Activated naive CD8-positive, alpha-beta T cell treated with anti-CD3 and anti-CD28 coated beads, Interleukin-2, amount 50 U/mL, for 24 hours (primary cell): ENCODE results near the gene PCDH1.

Source experiments
- ATAC-seq: fragments of 150-1000 bp; cut with Tn5 transposase; one replicate; pipeline ENCODE4 v1.10.0; 2021
- DNase-seq: peaks from one replicate; pipeline ENCODE4 v3.0.0; 2021
- H3K27ac Mint-ChIP-seq: one replicate; pipeline ENCODE4 v1.8.0; 2021; ENCODE audit warnings: mild to moderate bottlenecking, mixed read lengths
- H3K27me3 Mint-ChIP-seq: one replicate; pipeline ENCODE4 v1.8.0; 2021; ENCODE audit warnings: mixed read lengths
- H3K36me3 Mint-ChIP-seq: one replicate; pipeline ENCODE4 v1.8.0; 2021; ENCODE audit warnings: low read depth, mixed read lengths
- H3K4me1 Mint-ChIP-seq: one replicate; pipeline ENCODE4 v1.8.0; 2021; ENCODE audit warnings: mixed read lengths
- H3K4me3 Mint-ChIP-seq: one replicate; pipeline ENCODE4 v1.8.0; 2021; ENCODE audit warnings: mild to moderate bottlenecking, moderate library complexity, mixed read lengths
- H3K9me3 Mint-ChIP-seq: one replicate; pipeline ENCODE4 v1.8.0; 2021; ENCODE audit warnings: mixed read lengths

PCDH1 gene

DNA sequence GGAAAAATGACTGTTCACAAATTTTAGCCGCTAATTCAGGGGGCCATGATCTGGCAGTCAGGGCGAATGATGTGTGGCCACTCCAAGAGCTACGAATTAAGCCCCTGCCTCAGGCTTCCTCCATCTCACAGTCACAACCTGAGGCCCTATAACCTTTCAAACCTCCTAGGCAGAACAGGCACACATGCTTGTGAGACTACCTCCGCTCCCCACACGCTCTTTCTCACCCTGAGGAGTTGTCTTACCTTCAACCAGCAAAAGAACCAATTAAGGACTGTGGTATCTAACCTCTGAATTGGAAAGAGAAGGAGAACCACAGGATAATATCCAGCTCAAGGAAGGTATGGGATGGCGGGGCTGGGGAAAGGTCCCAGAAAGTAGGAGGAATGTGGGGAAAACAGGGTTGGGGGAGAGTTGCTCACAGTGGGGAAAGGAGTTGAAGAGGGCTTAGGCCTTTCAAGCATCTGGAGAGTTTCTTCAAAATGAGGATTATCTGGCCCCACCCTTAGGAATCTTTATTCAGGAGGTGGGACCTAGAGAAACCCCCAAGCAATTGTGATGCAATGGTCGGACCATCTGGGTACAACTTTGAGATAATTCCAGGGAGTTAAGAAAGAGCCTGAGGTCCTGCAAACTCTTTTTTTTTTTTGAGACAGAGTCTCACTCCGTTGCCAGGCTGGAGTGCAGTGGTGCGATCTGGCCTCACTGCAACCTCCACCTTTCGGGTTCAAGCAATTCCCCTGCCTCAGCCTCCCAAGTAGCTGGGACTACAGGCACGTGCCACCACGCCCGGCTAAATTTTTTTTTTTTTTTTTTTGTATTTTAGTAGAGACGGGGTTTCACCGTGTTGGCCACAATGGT is 5.5 kb downstream of the PCDH1 start:
- no peak for DNase-seq
- no peaks in the 10 kb centered on the region for H3K36me3 Mint-ChIP-seq
- no peak for ATAC-seq
- no peak overlapping the region for H3K4me3 Mint-ChIP-seq
- H3K27ac Mint-ChIP-seq: no peak overlapping the region
- H3K27me3 Mint-ChIP-seq: peaks cover 62% of the 10 kb centered on the region
- H3K9me3 Mint-ChIP-seq: no peaks in the 10 kb centered on the region
- peaks cover 7% of the 10 kb centered on the region for H3K4me1 Mint-ChIP-seq

DNA sequence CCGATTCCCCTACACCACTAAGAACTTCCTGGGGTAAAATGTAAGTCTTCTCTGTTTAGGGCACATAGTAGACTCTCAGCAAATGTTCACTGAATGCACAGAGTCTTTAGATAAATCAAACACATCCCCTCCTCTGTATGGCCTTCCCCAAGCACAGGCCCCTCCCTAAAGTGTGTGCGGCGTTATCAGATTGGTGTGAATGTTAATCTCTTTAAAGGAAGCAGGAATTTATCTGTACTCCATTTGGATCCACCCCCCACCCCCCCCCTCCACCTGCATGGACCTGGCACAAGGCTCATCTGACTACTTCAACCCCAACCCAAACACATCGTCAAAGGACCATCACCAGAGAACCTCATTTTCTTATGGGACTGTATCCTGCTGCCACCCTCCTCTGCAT is 6.3 kb downstream of the PCDH1 start:
- DNase-seq (no peak), ATAC-seq (no peak)
- peaks cover 53% of the 10 kb centered on the region for H3K27me3 Mint-ChIP-seq
- no peak overlapping the region for H3K4me3 Mint-ChIP-seq
- no peak overlapping the region for H3K27ac Mint-ChIP-seq
- peaks cover under 1% of the 10 kb centered on the region for H3K4me1 Mint-ChIP-seq
- no peaks in the 10 kb centered on the region for H3K9me3 Mint-ChIP-seq
- no peaks in the 10 kb centered on the region for H3K36me3 Mint-ChIP-seq

DNA sequence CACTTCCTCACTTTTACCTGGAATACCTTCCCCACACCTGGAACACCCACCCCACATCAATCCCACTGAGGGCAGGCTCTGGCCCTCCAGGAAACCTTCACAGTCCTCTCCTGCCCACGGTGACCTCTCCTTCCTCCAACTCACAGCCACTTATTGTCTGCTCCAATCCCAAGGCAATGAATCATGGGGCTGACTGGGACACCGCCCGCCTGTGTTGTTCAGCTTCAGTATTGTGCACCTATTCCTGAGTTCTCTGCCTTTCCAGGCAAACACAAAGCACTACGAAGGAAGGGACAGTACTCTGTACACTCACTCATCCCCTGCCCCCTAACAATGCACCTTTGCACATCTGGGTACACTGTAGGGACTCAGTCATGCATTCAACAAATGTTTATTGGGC is 7.3 kb downstream of the PCDH1 start:
- no peaks in the 10 kb centered on the region for H3K9me3 Mint-ChIP-seq
- no peak overlapping the region for H3K4me3 Mint-ChIP-seq
- H3K27ac Mint-ChIP-seq: no peak overlapping the region
- H3K27me3 Mint-ChIP-seq: peaks cover 49% of the 10 kb centered on the region
- no peak for ATAC-seq
- H3K36me3 Mint-ChIP-seq: no peaks in the 10 kb centered on the region
- no peak for DNase-seq
- no peaks in the 10 kb centered on the region for H3K4me1 Mint-ChIP-seq

DNA sequence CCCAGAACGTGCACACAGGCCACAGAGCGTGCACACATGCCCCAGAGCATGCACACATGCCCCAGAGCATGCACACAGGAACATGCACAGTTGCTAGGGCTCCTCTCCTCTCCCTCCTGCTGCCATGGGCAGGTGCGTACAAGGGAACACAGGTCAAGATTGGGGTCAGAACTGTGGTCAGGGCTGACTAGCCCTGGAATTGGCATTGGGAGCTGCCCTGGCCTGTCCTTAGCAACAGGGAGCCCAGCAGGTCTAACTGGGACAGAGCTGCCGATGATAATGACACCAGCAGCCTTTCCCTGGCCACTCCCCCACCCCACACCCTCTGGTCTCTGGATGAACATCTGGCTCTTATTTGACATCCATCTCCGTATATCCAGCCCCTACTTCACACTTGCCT is 8.0 kb downstream of the PCDH1 start:
- no peak for ATAC-seq
- H3K4me1 Mint-ChIP-seq: no peaks in the 10 kb centered on the region
- no peaks in the 10 kb centered on the region for H3K9me3 Mint-ChIP-seq
- H3K27me3 Mint-ChIP-seq: peaks cover 43% of the 10 kb centered on the region
- no peak overlapping the region for H3K27ac Mint-ChIP-seq
- no peaks in the 10 kb centered on the region for H3K36me3 Mint-ChIP-seq
- H3K4me3 Mint-ChIP-seq: no peak overlapping the region
- no peak for DNase-seq

DNA sequence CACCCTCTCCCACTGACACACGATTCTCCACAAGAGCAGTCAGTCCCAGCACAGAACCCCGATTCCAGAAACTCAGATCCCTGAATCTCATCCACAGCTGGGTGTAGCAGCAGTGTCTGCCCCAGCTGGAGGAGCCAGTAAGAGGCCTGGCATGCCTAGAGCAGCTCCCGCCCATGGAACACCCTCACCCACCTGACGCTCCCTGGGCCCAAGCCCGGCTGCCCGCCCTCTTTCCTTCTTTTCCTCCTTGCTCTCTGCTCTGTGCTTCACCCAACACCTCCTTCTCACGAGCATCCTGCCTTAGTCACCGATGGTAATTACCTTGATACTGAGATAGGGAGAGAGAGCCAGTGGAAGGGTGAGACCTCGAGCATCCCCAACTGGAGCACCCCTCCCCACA is 8.7 kb downstream of the PCDH1 start:
- ATAC-seq (no peak), DNase-seq (no peak)
- H3K27ac Mint-ChIP-seq: no peak overlapping the region

DNA sequence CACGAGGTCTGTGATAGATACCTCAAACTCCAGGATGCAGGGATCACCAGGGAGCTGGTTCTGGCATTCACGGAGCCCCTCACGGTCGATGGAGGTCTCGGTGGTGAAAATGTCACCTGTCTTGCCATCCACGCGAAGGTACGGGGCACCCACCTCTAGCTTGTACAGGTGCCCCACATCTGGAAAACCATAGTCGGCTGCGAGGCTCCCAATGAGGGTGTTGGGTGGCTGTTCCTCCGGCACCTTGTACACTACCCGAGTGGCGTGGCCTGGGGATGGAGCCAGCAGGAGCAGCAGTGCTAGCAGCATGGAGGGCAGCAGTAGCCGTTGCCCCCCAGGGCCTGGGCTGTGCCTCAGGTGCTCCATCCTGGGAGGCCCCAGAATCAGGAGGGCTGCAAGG is 9.2 kb downstream of the PCDH1 start:
- Mint-ChIP-seq H3K4me1 (no peaks in the 10 kb centered on the region), H3K27me3 (peaks cover 31% of the 10 kb centered on the region), H3K36me3 (no peaks in the 10 kb centered on the region), H3K27ac (no peak overlapping the region), H3K4me3 (no peak overlapping the region), H3K9me3 (no peaks in the 10 kb centered on the region)
- ATAC-seq (no peak), DNase-seq (no peak)

More for the DNA sequence above, 8.7 kb downstream of the PCDH1 start:
- Mint-ChIP-seq H3K4me3 (no peak overlapping the region), H3K4me1 (no peaks in the 10 kb centered on the region), H3K9me3 (no peaks in the 10 kb centered on the region), H3K36me3 (no peaks in the 10 kb centered on the region), H3K27me3 (peaks cover 36% of the 10 kb centered on the region)

DNA sequence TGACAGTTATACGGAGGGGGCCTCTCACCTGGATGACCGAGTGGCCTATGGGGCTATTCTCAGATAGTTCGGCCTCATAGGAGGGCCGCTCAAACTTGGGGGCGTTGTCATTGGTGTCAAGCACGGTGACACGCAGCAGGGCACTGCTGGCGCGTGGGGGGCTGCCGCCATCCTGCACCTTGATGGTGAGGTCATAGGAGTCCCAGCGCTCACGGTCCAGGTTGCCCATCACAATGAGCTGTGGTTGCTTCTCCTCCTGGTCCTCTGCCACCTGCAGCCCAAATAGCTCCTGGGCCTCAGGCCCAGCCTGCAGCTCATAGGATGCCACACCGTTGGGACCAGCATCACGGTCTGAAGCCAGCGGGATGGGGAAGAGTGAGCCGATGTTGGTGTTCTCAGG is 9.7 kb downstream of the PCDH1 start:
- no peak overlapping the region for H3K4me3 Mint-ChIP-seq
- H3K4me1 Mint-ChIP-seq: no peaks in the 10 kb centered on the region
- peaks cover 26% of the 10 kb centered on the region for H3K27me3 Mint-ChIP-seq
- ATAC-seq (no peak), DNase-seq (no peak)
- H3K27ac Mint-ChIP-seq: no peak overlapping the region
- H3K36me3 Mint-ChIP-seq: no peaks in the 10 kb centered on the region
- H3K9me3 Mint-ChIP-seq: no peaks in the 10 kb centered on the region

DNA sequence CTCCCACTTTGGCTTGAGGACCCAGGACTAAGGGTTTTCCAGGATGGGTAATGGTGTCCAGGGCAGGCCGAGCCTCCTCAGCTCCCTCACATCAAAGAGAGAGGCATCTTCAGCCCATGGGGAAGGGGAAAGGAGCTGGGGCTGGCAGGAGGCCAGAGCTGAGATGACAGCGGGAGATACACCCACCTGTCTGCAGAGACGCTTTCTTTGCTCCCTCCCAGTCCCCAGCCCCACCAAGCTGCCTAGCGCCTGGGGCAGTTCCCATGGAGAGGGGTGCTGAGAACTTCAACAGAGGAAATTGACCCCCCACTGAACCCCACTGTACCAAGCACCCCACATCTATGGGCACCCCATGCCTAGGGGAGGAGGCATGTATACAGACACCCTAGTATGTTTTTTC is 10.6 kb downstream of the PCDH1 start:
- ATAC-seq (no peak), DNase-seq (no peak)
- no peak overlapping the region for H3K4me3 Mint-ChIP-seq
- H3K4me1 Mint-ChIP-seq: no peaks in the 10 kb centered on the region
- H3K27ac Mint-ChIP-seq: no peak overlapping the region
- H3K36me3 Mint-ChIP-seq: no peaks in the 10 kb centered on the region
- H3K9me3 Mint-ChIP-seq: no peaks in the 10 kb centered on the region
- H3K27me3 Mint-ChIP-seq: peaks cover 22% of the 10 kb centered on the region

DNA sequence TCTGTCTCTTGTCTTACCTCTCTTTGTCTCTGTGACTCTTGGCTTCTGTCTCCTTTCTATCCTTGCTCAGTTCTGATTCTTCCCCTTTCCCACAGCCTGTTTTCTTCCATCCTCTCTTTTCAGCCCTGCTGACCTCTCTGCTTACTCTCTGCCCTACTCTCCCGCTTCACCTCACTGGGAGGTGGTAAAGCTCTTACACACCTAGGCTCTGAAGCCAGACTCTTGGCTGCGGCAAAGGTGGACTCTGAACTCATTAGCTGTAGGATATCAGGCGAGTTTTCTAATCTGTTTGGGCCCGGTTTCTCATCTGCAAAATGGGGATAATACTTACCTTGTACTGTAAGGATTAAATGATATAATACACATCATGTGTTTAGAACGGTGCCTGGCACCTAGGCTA is 11.1 kb downstream of the PCDH1 start:
- Mint-ChIP-seq H3K4me3 (no peak overlapping the region), H3K9me3 (no peaks in the 10 kb centered on the region), H3K27ac (no peak overlapping the region), H3K27me3 (peaks cover 20% of the 10 kb centered on the region), H3K36me3 (no peaks in the 10 kb centered on the region), H3K4me1 (no peaks in the 10 kb centered on the region)
- DNase-seq (no peak), ATAC-seq (no peak)

DNA sequence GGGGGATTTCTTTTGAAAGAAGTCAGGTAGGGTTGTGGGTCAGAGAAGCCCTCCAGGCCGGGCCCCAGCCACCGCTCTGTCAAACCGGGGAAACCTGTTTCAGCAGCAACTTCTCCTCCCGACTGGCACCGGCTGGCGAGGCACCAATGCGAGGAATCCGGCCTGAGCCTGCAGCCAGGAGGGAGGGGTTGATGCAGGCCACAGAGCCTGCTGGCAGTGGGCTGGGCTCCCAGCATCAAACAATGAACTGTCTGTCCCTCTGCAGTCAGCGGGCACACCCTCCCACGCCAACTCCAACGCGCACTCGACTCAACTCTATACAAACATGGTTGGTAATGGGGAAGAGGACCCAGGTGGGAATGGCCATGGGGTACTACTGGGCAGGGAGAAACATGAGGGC is 12.1 kb downstream of the PCDH1 start:
- no peaks in the 10 kb centered on the region for H3K9me3 Mint-ChIP-seq
- H3K27me3 Mint-ChIP-seq: peaks cover 18% of the 10 kb centered on the region
- DNase-seq (no peak), ATAC-seq (no peak)
- H3K4me3 Mint-ChIP-seq: no peak overlapping the region
- no peak overlapping the region for H3K27ac Mint-ChIP-seq
- no peaks in the 10 kb centered on the region for H3K4me1 Mint-ChIP-seq
- no peaks in the 10 kb centered on the region for H3K36me3 Mint-ChIP-seq

DNA sequence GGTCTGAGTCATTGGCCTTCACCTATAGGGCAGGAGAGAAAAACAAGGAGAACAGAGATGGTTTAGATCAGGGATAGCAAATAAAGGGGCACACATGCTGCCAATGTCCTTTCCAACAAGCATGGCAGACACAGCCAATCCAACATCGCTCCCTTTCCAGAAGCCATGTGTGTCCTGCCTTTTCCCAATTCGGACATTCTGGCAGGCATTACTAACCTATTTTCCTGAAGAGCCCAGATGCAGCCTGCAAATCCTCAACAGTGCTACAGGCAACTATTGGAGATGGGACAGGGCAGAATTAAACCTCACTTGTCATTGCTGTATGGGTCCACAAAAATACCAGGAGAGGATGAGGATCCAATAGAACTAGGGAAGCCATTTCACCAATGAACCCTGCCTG is 12.8 kb downstream of the PCDH1 start:
- Mint-ChIP-seq H3K27ac (no peak overlapping the region), H3K4me1 (no peaks in the 10 kb centered on the region), H3K9me3 (no peaks in the 10 kb centered on the region), H3K27me3 (peaks cover 14% of the 10 kb centered on the region), H3K4me3 (no peak overlapping the region), H3K36me3 (no peaks in the 10 kb centered on the region)
- DNase-seq (no peak), ATAC-seq (no peak)

DNA sequence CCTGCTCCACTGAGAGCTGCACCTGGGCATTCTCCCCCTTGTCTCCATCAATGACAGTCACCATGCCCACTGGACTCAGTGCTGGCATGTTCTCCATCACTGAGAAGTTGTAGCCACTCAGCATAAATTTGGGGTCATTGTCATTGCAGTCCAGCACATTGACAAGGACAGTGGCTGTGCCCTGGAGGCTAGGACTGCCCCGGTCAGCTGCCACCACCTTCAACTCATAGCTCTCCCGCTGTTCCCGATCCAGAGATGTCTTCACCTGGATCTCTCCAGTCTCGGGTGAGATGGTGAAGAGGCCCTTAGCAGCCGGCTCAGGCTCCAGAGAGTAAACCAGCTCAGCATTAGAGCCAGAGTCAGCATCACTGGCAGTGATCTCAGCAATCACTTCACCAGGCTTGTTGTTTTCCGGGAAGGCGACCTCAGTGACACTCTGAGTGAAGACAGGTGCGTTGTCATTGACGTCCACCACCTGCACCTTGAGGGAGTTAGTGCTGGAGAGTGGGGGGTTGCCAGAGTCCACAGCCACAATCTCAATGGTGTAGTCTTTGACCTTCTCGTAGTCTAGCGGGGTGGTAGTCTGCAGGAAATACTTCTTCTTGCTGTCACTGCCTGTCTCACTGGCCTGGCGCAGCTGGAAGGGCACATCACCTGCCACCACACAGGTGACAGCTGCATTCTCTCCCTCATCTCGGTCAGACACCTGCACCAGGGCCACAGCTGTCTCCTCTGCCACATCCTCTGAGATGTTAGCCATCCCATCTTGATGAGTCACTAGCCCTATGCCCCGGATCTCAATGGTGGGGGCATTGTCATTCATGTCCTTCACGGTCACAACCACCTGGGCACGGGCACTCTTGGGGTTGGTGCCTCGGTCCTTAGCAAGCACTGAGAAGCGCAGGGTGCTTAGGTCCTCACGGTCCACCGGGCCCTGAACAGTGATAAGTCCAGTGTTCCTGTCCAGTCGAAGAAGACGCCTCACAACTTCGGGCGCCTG is 13.5 kb downstream of the PCDH1 start:
- H3K27me3 Mint-ChIP-seq: peaks cover 8% of the 10 kb centered on the region
- no peak overlapping the region for H3K4me3 Mint-ChIP-seq
- H3K36me3 Mint-ChIP-seq: no peaks in the 10 kb centered on the region
- H3K9me3 Mint-ChIP-seq: no peaks in the 10 kb centered on the region
- H3K27ac Mint-ChIP-seq: no peak overlapping the region
- ATAC-seq: peak; percentile 20
- DNase-seq: no peak
- no peaks in the 10 kb centered on the region for H3K4me1 Mint-ChIP-seq

DNA sequence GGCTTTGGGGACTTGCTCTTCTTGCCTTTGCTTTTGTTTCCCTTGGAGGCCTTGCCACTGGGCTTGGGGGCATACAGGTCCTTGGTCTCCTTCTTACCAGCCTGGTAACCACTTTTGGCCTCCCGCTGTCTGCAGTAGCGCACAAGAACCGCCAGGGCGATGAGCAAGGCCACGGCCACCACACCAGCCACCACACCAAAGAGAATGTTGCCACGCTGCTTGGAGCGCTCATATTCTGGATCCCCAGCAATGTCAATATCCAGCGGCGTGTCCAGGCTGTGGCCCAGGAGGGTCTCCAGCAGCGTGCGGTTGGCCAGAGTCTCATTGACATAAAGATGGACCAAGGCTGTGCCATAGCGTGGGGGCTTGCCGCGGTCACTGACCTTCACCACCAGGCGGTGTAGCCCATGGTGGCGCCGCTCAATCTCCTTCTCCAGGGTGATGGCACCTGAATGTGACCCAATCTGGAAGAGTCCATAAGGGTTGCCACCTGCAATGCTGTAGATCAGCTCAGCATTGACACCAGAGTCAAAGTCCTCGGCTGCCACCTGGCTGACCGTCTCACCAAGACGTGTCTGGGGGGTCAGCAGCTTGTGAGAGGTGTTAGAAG is 14.5 kb downstream of the PCDH1 start:
- Mint-ChIP-seq H3K9me3 (no peaks in the 10 kb centered on the region), H3K36me3 (no peaks in the 10 kb centered on the region), H3K4me1 (no peaks in the 10 kb centered on the region), H3K4me3 (no peak overlapping the region), H3K27ac (no peak overlapping the region), H3K27me3 (peaks cover 10% of the 10 kb centered on the region)
- ATAC-seq: no peak
- DNase-seq: no peak

DNA sequence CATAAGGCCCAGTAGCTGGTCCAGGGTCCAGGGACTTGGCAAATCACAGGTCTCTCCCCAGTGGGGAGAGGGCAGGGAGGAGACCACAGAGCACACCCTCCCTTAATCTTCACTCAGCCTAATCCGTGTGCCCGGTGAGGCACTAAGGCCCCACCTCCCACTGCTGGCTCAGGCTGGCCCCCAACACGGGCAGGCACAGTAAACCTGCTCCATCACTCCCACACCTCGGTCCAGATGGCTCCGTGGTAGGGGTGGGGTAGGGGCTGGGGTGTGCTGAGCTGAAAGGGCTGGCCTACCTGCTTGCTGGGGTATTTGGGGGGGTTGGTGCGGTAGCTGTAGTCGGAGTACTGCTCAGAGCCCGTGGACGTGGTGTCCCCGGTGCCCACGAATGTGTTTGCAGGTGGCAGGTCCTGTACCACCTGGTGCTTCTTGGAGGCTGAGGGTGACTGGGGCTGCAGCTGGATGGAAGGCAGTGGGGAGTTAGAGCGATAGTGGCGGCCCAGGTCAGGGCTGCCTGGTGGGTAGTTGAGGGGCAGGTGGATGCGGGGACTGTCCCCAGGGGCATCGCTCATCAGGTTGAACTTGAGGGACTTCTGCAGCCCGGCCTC is 15.2 kb downstream of the PCDH1 start:
- H3K36me3 Mint-ChIP-seq: no peaks in the 10 kb centered on the region
- H3K4me3 Mint-ChIP-seq: no peak overlapping the region
- H3K4me1 Mint-ChIP-seq: no peaks in the 10 kb centered on the region
- no peak for DNase-seq
- no peak for ATAC-seq
- peaks cover 10% of the 10 kb centered on the region for H3K27me3 Mint-ChIP-seq
- H3K27ac Mint-ChIP-seq: no peak overlapping the region
- H3K9me3 Mint-ChIP-seq: no peaks in the 10 kb centered on the region
